Panc1 (cell line): Measurements from ENCODE around the gene FAM174C. TPM values are rescaled to one million over a fixed set of nuclear protein-coding genes. Genes with fewer than 3 reads are reported as not detected.

Source experiments
- ATAC-seq: fragments of 200-7000 bp; cut with Tn5 transposase; 2 replicates; pipeline ENCODE4 v1.9.1; 2020; ENCODE audit warnings: mild to moderate bottlenecking, moderate library complexity
- BruUV-seq: library from RNA; stranded (reverse); fragments of 400-500 nt; replicated peaks from 2 replicates; lab custom pipeline; 2021; lab: Mats Ljungman, UMichigan
- CTCF ChIA-PET: fragments of 300-600 bp; sonication (Branson Sonifier 250); formaldehyde crosslinking; loops from one replicate; lab custom pipeline; 2022; ENCODE audit warnings: antibody characterized with exemption; lab: Charles Lee
- POLR2A ChIA-PET: fragments of 300-600 bp; sonication (Branson Sonifier 250); formaldehyde crosslinking; loops from one replicate; lab custom pipeline; 2022; ENCODE audit warnings: antibody characterized with exemption; lab: Charles Lee
- DNase-seq: peaks from one replicate; pipeline ENCODE4 v3.0.0-alpha.2; 2010; ENCODE audit warnings: low read depth, low spot score
- H3K27ac ChIP-seq: 2 replicates; pipeline ENCODE4 v1.5.1; 2011; ENCODE audit warnings: mild to moderate bottlenecking, low read length, inconsistent platforms
- H3K27me3 ChIP-seq: fragments of 200-500 bp; sonication (Bioruptor generic); 2 replicates; pipeline ENCODE4 v1.6.0; 2014; ENCODE audit warnings: low read length, inconsistent platforms; ENCODE audit not compliant: control insufficient read depth, insufficient read depth
- H3K36me3 ChIP-seq: fragments of 200-500 bp; sonication (Bioruptor generic); 2 replicates; pipeline ENCODE4 v1.5.1; 2014; ENCODE audit warnings: inconsistent platforms, mild to moderate bottlenecking, low read length, moderate library complexity; ENCODE audit not compliant: control insufficient read depth, insufficient read depth
- H3K4me1 ChIP-seq: 2 replicates; pipeline ENCODE4 v1.5.1; 2011; ENCODE audit warnings: inconsistent platforms, mild to moderate bottlenecking, low read length, moderate library complexity; ENCODE audit not compliant: control insufficient read depth, insufficient read depth
- H3K4me3 ChIP-seq, 2 experiments: 2 replicates each; pipeline ENCODE4 v1.5.1; 2011 to 2012; ENCODE audit warnings: low read depth in 2 of 2, low read length in 2 of 2, mild to moderate bottlenecking in 2 of 2, inconsistent platforms in 1 of 2, moderate library complexity in 1 of 2
- H3K9me3 ChIP-seq: fragments of 200-500 bp; sonication (Bioruptor generic); 2 replicates; pipeline ENCODE4 v1.5.1; 2014; ENCODE audit warnings: low read depth, mild to moderate bottlenecking, inconsistent platforms, low read length, moderate library complexity; ENCODE audit not compliant: control insufficient read depth, insufficient read depth
- POLR2AphosphoS5 ChIP-seq: IDR thresholded peaks from 2 replicates; pipeline ENCODE4 v1.6.1; 2012; ENCODE audit warnings: mild to moderate bottlenecking, low read depth, low read length, moderate library complexity
- SIN3A ChIP-seq: IDR thresholded peaks from 2 replicates; pipeline ENCODE4 v1.6.1; 2012; ENCODE audit warnings: low read depth, mild to moderate bottlenecking, low read length, moderate library complexity, borderline replicate concordance; ENCODE audit not compliant: insufficient read depth
- TCF7L2 ChIP-seq: IDR thresholded peaks from 2 replicates; pipeline ENCODE4 v1.6.1; 2011; ENCODE audit warnings: mild to moderate bottlenecking, low read depth, low read length, inconsistent platforms
- in situ Hi-C: cut with HindIII; loops from 2 replicates; pipeline ENCODE4 v1.10.0; 2016; ENCODE audit warnings: low sequenced_read_pairs, low pct_unique_long_range_greater_than_20kb
- intact Hi-C: fragments of 100-400 bp; cut with micrococcal nuclease; formaldehyde crosslinking; loops from one replicate; pipeline ENCODE4 v1.10.0; 2022; ENCODE audit not compliant: unreplicated experiment
- total RNA-seq: library from RNA; stranded (reverse); gene quantifications from one replicate; pipeline ENCODE4 v1.2.1, GENCODE V29; 2021; ENCODE audit not compliant: unreplicated experiment
- TF ChIP-seq, protein P1 (sequence below): fragments of 450-650 bp; IDR thresholded peaks from 2 replicates; pipeline ENCODE4 v1.5.1; 2017; ENCODE audit warnings: mild to moderate bottlenecking
- TF ChIP-seq, protein P2 (sequence below), 2 experiments: IDR thresholded peaks; 2 replicates each; pipeline ENCODE4 v1.6.1; 2011 to 2012; ENCODE audit warnings: low read depth in 2 of 2, control low read depth in 1 of 2, low read length in 1 of 2, mild to moderate bottlenecking in 1 of 2, moderate library complexity in 1 of 2; ENCODE audit not compliant: insufficient read depth in 1 of 2

The FAM174C gene
- total RNA-seq, 1 experiment from 2014 or later, result 133 TPM

DNA sequence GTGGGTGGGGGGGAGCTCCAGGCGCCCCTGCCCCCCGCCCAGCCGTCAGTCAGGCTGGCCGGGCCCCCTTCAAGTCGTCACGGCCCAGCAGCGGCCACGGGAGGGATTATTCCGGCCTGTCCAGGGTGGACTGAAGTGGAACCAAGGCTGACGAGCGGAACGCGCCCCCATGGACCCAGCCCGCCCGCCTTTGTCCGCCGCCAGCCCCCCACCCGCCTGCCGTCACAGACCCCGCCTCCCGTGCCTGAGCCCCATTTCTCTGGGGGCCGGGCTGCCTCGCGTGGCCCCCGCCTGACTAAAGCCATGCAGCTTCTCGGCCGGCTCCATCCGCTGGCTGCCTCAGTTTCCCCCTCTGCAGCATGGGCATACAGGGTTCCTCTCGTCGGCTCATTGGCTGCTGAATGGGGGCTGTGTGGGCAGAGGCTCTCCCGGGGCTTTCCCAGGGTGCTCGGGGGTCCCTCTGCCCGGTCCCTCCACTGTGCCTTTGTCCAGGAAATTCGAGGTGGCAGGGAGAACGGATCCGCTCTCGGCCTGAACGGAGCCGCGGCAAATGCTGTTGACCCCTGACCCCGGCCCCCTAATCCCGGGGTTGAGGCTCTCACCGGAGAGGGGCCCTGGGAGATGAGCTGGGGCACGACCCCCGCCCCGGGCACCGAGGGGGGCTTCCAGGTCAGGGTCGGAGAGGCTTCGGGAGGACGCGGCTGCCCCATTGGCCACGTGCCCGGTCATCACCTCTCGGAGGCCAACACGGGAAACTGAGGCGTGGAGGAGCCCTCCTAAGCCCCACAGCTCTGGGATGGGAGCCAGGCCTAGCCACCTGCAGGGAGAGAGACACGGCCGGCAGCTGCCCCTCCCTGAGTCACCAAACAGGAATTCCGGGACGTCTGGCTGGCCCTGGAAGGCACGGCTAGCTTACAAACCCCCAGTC, 37.7 kb downstream of the FAM174C start:
- Histone ChIP-seq H3K27ac (peak overlapping the region; percentile 12; the same call in 1 of the 2 replicates), H3K27me3 (no peaks in the 10 kb centered on the region), H3K4me3 (no peak overlapping the region; a peak in 1 of 4 replicates), H3K4me1 (peaks cover 30% of the 10 kb centered on the region), H3K9me3 (no peaks in the 10 kb centered on the region), H3K36me3 (no peaks in the 10 kb centered on the region)
- ATAC-seq (peak; percentile 57; the same call in 1 of the 2 replicates), DNase-seq (no peak)
- ChIA-PET POLR2A (interaction anchor here (0.5 kb wide), 1 partner anchor 43 kb away, joined by 4 read pairs; no protein-coding TSS in a partner anchor), CTCF (interaction anchor here (0.6 kb wide), 1 partner anchor 30 kb away, joined by 15 read pairs; no protein-coding TSS in a partner anchor)
- intact Hi-C loops, result no loop called here
- BruUV-seq, result no TSS peak
- in situ Hi-C loops, result no loop called here
- TF ChIP-seq, protein P1, sequence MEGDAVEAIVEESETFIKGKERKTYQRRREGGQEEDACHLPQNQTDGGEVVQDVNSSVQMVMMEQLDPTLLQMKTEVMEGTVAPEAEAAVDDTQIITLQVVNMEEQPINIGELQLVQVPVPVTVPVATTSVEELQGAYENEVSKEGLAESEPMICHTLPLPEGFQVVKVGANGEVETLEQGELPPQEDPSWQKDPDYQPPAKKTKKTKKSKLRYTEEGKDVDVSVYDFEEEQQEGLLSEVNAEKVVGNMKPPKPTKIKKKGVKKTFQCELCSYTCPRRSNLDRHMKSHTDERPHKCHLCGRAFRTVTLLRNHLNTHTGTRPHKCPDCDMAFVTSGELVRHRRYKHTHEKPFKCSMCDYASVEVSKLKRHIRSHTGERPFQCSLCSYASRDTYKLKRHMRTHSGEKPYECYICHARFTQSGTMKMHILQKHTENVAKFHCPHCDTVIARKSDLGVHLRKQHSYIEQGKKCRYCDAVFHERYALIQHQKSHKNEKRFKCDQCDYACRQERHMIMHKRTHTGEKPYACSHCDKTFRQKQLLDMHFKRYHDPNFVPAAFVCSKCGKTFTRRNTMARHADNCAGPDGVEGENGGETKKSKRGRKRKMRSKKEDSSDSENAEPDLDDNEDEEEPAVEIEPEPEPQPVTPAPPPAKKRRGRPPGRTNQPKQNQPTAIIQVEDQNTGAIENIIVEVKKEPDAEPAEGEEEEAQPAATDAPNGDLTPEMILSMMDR, result no peak
- TF ChIP-seq TCF7L2, result 0 out of 2 replicates have a peak, but pooled peaks have one; percentile 17

DNA sequence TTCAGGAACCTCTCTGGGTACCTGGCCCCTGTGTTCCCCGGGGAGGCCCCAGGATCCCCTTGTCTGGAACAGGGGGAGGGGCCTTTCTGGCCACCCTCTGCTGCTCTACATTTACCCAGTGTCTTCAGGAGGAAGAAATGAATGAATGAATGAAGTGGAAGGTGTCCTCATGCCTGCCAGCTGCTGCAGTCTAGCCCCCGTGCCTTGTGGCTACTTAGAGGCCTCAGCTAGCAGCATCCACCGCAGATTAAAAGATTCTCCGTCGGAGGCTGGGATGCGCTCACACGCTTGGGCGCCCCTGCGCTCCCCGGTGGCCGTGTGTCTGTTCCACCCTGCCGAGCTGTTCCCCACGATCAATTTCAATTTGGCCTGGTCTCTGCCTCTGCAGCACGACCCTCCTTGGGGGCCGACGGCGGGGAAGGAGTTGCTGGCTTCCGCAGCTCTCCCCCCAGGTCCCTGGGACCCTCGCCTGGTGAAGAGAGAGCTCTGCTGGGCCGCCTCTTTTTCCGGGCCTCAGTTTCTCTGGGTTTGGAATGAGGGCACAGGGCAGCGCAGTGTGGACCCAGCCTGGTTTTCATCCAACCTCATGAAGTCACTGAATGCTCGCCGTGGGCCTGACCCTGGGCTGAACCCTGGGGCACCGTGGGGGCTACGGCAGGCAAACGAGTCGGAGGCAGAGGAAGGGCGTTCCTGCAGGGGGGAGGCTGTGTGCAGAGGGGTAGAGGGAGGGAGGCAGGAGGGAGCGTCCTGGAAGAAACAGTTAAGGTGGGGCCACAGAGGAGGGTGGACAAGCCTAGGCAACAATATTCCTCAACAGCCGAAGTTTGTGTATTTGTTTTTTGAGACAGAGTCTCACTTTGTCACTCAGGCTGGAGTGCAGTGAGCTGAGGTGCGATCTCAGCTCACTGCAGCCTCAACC, 38.6 kb downstream of the FAM174C start:
- DNase-seq (no peak), ATAC-seq (peak; percentile 15; the same call in 1 of the 2 replicates)
- no peaks in the 10 kb centered on the region for H3K9me3 ChIP-seq
- CTCF ChIA-PET, result interaction anchor here (0.6 to 1.9 kb wide), 3 partner anchors 31 to 59 kb away, joined by 7 to 15 read pairs (median 8); no protein-coding TSS in a partner anchor
- peaks cover 30% of the 10 kb centered on the region for H3K4me1 ChIP-seq
- no TSS peak for BruUV-seq
- POLR2A ChIA-PET, result interaction anchor here (0.5 kb wide), 1 partner anchor 44 kb away, joined by 4 read pairs; no protein-coding TSS in a partner anchor
- peak overlapping the region; percentile 36 for H3K27ac ChIP-seq
- no peaks in the 10 kb centered on the region for H3K27me3 ChIP-seq
- intact Hi-C loops, result no loop called here
- in situ Hi-C loops, result no loop called here
- no peaks in the 10 kb centered on the region for H3K36me3 ChIP-seq
- no peak overlapping the region; a peak in 1 of 4 replicates for H3K4me3 ChIP-seq
- TF ChIP-seq, protein P2, sequence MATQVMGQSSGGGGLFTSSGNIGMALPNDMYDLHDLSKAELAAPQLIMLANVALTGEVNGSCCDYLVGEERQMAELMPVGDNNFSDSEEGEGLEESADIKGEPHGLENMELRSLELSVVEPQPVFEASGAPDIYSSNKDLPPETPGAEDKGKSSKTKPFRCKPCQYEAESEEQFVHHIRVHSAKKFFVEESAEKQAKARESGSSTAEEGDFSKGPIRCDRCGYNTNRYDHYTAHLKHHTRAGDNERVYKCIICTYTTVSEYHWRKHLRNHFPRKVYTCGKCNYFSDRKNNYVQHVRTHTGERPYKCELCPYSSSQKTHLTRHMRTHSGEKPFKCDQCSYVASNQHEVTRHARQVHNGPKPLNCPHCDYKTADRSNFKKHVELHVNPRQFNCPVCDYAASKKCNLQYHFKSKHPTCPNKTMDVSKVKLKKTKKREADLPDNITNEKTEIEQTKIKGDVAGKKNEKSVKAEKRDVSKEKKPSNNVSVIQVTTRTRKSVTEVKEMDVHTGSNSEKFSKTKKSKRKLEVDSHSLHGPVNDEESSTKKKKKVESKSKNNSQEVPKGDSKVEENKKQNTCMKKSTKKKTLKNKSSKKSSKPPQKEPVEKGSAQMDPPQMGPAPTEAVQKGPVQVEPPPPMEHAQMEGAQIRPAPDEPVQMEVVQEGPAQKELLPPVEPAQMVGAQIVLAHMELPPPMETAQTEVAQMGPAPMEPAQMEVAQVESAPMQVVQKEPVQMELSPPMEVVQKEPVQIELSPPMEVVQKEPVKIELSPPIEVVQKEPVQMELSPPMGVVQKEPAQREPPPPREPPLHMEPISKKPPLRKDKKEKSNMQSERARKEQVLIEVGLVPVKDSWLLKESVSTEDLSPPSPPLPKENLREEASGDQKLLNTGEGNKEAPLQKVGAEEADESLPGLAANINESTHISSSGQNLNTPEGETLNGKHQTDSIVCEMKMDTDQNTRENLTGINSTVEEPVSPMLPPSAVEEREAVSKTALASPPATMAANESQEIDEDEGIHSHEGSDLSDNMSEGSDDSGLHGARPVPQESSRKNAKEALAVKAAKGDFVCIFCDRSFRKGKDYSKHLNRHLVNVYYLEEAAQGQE (IDR thresholded peaks at IDR 0.05; ENCODE audit: insufficient read depth in 1 of 2, low read depth in 2 of 2, low read length in 1 of 2), result no peak
- TF ChIP-seq, protein P1, result no peak
- TF ChIP-seq TCF7L2, result no peak
- TF ChIP-seq POLR2AphosphoS5, result no peak
- no peak for TF ChIP-seq SIN3A
